Activated CD8-positive, alpha-beta memory T cell treated with anti-CD3 and anti-CD28 coated beads, Interleukin-2, amount 50 U/mL, for 48 hours (primary cell): ENCODE results near the gene TMC1.
"Not testable (repeated sequence)": the region's sequence is repeated elsewhere in the genome, so short reads cannot be mapped to it uniquely, and the experiment has no call there.

Source experiments
- DNase-seq: peaks from one replicate; pipeline ENCODE4 v3.0.0-alpha.2; 2020

TMC1 gene

DNA sequence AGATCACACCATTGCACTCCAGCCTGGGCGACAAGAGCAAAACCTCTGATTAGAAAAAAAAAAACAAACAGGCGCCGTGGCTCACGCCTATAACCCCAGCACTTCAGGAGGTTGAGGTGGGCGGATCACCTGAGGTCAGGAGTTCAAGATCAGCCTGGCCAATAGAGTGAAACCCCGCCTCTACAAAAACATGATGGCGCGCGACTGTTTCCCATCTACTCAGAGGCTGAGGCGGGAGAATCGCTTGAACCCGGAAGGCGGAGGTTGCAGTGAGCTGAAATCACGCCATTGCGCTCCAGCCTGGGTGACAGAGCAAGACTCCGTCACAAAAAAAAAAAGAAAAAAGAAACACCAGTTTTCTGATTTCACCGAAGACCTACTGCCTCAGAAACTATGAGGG lies at the start of gene TMC1:
Gene TMC1 (plus strand): TSS at position 193 of the 400 bp plus-strand sequence. CDS start 127,041 bp downstream, outside the sequence.
- DNase-seq: not testable (repeated sequence)

DNA sequence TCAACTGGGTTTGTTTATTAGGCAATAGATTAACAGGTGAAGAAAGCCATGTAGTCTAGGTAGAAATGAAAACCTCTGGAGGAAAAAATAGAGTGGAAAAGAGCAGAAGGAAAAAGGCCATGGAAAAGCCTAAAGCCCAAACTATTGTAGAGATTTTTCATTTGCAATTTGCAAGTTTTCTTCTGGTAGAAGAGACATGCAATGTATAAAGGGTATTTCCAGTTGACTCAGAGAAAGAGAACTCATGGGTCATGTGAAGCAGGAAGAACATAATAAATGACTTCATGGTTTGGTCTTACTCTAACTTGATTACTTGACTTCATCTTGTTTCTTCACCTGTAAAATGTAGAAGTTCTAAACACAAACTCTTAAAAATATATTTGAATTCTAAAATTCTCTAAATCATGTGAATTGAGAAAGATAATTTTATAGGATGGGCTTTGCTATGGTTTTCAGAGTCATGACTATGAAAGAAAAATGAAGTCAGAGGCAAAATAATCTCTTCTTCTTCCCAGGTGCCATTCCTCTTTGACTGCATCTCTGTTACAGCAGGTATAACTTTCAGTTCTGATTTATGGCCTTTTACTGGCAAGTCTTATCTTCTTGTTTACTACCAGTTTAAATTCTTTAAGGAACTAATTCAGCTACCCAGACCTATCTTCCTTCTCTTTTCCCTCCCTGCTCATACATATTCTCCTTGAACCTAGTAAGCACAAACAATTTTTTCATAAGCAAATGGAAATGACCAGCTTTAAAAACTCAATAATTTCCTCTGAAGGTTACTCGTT lies 47.7 kb upstream of the TMC1 start:
- DNase-seq: no peak

GRCh38 chr9:72474676-72475075 lies 46.7 kb upstream of the TMC1 start:
- no peak for DNase-seq

DNA sequence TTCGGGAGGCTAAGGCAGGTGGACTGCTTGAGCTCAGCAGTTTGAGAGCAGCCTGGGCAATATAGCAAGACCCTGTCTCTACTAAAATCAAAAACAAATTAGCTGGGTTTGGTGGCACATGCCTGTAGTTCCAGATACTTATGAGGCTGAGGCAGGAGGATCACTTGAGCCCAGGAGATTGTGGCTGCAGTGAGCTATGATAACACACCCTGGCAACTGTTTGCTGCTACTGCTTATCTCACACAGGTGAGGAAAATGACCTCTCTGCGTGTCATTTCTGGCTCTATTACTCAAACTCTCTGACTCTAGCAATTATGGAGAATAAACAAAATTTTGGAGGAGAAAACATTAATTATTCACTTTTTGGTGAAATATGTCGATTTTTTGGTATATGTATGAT lies 45.3 kb upstream of the TMC1 start:
- DNase-seq: no peak

DNA sequence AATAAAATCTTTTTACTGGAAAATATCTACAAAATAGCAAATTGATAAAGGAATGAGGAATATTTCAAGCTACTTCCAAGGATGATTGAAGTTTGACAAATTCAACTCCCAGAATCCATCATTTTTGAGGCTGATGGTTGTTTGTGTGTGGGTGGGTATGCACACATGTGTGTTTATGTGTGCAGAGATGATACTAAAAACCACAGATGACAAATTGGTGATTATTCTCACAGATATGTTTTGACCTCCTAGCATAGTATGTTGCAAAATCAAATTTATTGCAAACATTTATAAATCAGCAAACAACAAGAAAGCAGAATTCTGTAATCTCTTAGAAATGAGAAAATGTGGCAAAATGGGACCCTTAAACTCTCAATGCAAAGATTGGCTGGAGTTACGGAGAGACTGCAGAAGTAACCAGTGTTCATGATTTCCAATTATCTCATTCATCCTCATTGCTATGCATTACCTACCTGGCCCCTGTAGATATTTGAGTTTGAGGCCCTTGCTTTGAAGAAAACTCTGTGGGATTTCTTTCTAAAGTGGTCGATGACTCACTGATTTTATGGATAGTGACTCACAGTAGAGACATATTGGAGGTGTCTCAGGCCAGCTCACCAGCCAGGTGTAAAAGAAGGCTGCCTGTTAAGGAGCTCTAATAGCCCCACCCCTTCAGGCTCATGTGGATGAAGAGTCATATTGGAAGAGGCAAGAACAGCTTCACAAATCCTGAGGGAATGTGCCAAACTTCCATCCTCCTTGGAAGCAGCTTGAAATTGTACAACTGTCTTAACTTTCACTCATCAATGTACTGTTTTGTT lies 44.6 kb upstream of the TMC1 start:
- no peak for DNase-seq

DNA sequence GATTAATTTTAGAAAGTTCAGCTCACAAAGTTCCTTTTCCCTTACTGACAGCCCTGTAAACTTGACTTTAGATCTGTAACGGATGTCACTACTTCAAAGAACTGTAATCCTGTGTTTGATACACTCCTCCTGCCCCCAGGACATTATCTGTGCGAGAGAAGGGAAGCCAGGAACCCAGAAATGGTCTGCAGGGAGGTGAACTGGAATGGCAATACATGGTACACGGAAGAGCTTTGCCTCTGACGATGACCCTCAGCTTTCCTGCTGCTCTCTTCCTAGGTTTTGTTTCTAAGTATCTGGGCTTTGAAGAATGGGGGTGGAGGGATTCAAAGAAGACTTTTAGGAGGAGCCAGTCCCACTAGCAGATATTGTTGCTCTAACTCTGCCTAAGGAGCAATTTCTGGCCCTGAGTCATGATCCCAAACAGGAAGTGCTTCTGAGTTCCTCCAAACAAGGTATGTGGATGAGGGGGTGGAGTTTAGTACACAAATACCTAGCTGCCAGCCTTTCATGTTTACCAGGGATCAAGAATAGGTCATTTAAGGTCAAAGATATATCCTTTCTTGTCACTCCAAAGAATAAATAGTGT lies 43.4 kb upstream of the TMC1 start:
- no peak for DNase-seq

- no peak for DNase-seq
Observed at GRCh38 chr9:72478966-72479365, 42.4 kb upstream of the TMC1 start.

DNA sequence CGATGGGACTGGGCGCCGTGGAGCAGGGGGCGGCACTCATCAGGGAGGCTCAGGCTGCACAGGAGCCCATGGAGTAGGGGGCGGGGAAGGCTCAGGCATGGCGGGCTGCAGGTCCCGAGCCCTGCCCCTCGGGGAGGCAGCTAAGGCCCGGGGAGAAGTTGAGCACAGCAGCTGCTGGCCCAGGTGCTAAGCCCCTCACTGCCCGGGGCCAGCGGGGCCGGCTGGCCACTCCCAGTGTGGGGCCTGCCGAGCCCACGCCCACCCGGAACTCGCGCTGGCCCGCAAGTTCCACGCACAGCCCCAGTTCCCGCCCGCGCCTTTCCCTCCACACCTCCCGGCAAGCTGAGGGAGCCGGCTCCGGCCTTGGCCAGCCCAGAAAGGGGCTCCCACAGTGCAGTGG lies 41.1 kb upstream of the TMC1 start:
- not testable (repeated sequence) for DNase-seq

DNA sequence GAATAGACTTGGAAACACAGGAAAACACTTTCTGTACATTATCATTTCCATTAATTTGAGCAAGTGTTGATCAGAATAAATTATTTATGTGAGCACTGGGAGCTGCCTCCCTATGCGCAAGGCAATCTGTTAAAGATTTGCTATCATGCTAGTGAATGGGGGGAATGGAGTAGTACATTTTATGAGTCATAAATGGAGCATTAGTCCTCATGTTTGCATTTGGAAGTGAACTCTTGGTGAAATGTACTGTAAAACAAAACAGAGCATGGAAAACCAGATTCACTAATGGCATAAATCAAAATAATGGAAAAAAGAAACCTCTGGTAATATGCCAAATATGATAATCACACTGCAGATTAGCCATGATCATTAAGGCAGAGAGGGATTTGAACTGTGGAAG lies 40.5 kb upstream of the TMC1 start:
- DNase-seq: no peak

GRCh38 chr9:72485821-72486593 lies 35.4 kb upstream of the TMC1 start:
- no peak for DNase-seq

- DNase-seq: no peak
Observed at GRCh38 chr9:72486594-72486955, 34.8 kb upstream of the TMC1 start.

DNA sequence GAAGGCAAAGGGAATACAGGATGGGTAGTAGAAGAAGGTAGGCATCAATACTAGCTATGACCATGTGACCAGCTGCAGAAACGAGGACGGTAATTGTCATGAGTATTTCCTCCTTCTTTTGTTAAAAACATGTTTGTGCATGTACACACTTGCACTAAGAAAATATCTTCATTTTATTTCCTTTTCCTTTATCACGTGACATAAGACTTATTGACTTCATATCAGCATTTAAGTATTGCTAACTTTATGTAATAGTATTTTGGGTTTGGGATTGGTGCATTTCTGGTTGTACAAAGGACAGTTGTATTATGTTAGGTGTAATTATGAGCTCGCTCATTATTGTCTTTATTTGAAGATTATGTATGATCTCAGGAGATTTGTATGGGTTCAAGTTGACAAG lies 33.7 kb upstream of the TMC1 start:
- DNase-seq: not testable (repeated sequence)

DNA sequence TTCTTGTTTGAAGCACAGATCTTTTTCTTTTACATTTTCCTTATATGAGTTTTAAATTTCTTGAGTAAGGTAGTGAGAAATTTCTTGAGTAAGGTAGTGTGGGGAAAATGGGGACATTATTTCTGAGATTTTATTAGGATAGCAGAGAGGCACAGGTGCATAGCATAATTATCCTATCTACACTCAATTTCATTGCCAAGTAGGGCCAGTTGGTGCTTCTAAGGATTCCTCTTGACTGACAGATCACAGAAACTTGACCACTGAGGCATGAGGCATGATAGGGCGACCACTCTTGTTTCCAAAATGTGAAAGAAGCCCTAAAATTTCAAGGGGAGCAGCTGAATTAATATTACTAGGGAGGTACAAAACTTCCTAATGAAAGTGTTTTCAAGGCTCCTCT lies 31.4 kb upstream of the TMC1 start:
- DNase-seq: no peak

- DNase-seq: no peak
Observed at GRCh38 chr9:72491242-72491641, 30.2 kb upstream of the TMC1 start.

GRCh38 chr9:72494051-72494450 lies 27.4 kb upstream of the TMC1 start:
- no peak for DNase-seq

DNA sequence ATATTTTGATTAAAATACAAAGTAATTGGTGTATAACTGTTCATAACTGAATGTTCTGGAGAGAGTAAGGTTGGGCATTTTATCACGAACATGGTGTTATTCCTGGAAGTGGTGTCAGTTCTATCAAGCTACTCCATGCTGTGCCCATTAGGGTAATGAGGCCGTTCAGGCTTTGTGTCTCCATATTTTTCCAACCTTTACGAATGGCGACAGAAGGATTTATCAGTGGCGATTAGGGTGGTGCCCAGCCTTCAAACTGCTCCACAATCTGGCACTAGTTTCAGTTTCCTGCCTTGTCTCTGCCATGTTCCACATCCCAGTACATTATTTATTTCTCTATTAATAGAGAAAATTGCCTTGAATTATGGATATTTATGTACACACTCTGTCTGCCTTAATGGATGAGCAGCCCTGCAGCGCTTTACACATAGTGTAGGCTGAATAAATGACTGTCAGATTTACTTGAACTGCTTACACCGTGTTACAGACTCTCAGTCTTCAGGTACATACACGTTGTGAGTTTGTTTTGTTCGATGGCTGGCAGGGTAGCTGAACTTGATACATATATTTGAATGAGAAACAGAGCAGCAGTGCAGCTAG lies 23.9 kb upstream of the TMC1 start:
- no peak for DNase-seq

GRCh38 chr9:72506615-72507014 lies 14.8 kb upstream of the TMC1 start:
- no peak for DNase-seq

- no peak for DNase-seq
Observed at GRCh38 chr9:72509053-72509452, 12.4 kb upstream of the TMC1 start.

DNA sequence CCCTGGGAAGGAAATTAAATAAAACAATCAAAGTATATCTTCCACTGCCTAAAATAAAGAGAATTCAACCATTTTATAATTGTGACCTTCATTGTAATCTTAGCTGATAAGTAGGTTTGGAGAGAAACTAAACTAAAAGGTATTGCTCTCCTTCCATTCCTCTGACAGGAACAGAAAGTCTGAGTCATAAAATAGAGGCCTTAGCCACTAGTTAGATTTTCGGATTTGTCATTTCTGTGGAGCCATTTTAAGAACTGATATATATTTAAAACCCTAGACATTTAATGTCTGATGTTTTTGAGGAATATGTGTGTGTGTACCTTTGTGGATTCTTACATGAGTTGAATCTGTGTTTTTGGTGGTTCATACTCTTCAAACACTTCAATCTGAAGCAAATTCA lies 11.8 kb upstream of the TMC1 start:
- no peak for DNase-seq

GRCh38 chr9:72521011-72521410 lies 397 bp upstream of the TMC1 start:
- DNase-seq: not testable (repeated sequence)

DNA sequence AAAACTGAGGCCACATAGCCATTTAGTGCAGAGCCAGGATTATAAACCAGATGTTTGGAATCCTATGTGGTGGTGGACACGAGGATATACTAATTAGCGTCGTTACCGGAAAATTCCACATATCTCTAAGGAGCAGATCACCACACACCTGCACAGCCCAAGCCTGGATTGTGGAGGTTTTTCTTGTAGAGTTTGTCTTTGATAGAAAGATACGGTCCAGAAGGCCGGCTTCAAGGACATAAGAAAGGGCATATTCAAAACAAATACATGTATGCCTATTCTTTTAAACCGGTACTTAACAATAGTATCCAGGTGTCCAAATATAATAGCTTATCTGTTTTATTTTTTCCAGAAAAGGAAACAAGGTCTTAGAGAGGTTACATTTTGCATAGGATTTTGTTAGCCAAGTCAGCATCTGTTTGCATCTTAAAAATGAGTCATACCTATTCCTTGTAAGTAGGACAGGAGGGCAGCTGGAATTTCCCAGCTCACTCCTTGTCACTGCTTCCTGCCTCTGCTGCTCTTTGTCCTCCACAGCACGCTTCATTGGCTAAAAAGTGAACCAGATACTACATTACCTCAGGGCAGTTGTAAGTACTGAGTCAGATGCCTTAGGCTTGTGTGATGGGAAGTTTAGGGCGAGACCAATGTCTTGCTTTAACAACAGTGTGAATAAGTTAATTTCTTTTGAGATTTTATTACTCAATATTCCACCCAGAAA lies 3.6 kb downstream of the TMC1 start:
- DNase-seq: no peak
